OCI-LY3 (cell line): Measurements from ENCODE around the gene KXD1.

Source experiments
- CTCF ChIP-seq: fragments of 200-600, 300-600 bp; sonication (generic); IDR thresholded peaks from 2 replicates; pipeline ENCODE4 v1.5.1; 2014; ENCODE audit warnings: antibody characterized with exemption, low read length, low read depth
- EZH2phosphoT487 ChIP-seq: fragments of 200-600 bp; shearing (Covaris generic); IDR thresholded peaks from 2 replicates; pipeline ENCODE4 v1.6.1; 2018; ENCODE audit warnings: antibody characterized with exemption, mixed run types, low read depth

- TF ChIP-seq CTCF (no peak), EZH2phosphoT487 (no peak)
Measured at GRCh38 chr19:18536475-18536874, 21.2 kb upstream of the KXD1 start.
